GM20000 (cell line): ENCODE measurements around the gene TYMS.

Experiments
- DNase-seq: peaks from one replicate; pipeline ENCODE4 v3.0.0; 2012; ENCODE audit warnings: low spot score
- CTCF ChIP-seq: IDR thresholded peaks from 2 replicates; pipeline ENCODE4 v1.5.1; 2012; ENCODE audit warnings: mild to moderate bottlenecking, control low read depth; ENCODE audit errors: extremely low read depth, missing control alignments

The TYMS gene

GRCh38 chr18:658001-658946 is 821 bp downstream of the TYMS start:
- no peak for TF ChIP-seq CTCF
- DNase-seq, result peak; percentile 83

- TF ChIP-seq CTCF, result no peak
- DNase-seq, result no peak
Observed at GRCh38 chr18:658947-659533, 1.6 kb downstream of the TYMS start.

GRCh38 chr18:659597-659996 is 2.1 kb downstream of the TYMS start:
- no peak for DNase-seq
- no peak for TF ChIP-seq CTCF

- DNase-seq, result no peak
- no peak for TF ChIP-seq CTCF
Observed at GRCh38 chr18:662197-662596, 4.7 kb downstream of the TYMS start.

GRCh38 chr18:666177-666576 is 8.7 kb downstream of the TYMS start:
- DNase-seq, result no peak
- TF ChIP-seq CTCF, result peak; percentile 3

GRCh38 chr18:666628-667027 is 9.2 kb downstream of the TYMS start:
- DNase-seq, result no peak
- no peak for TF ChIP-seq CTCF

- TF ChIP-seq CTCF, result no peak
- no peak for DNase-seq
Observed at GRCh38 chr18:668260-668659, 10.8 kb downstream of the TYMS start.
